DND-41 (cell line): ENCODE measurements around the gene SMCO2.

Source experiments
- ATAC-seq: fragments of 200-7000 bp; cut with Tn5 transposase; 3 replicates; pipeline ENCODE4 v1.9.1; 2021; ENCODE audit warnings: low read depth; ENCODE audit not compliant: insufficient read depth
- DNase-seq: peaks from one replicate; pipeline ENCODE4 v3.0.0-alpha.2; 2020
- H2AFZ ChIP-seq: 2 replicates; pipeline ENCODE4 v1.6.0; 2012; ENCODE audit warnings: low read depth, low read length
- H3K27ac ChIP-seq: 2 replicates; pipeline ENCODE4 v1.5.1; 2012; ENCODE audit warnings: low read length, inconsistent platforms
- H3K27me3 ChIP-seq: fragments of 200-600 bp; sonication (generic); 2 replicates; pipeline ENCODE4 v1.6.0; 2012; ENCODE audit warnings: low read length, mild to moderate bottlenecking, inconsistent platforms; ENCODE audit not compliant: insufficient read depth, poor library complexity
- H3K36me3 ChIP-seq: 2 replicates; pipeline ENCODE4 v1.5.1; 2012; ENCODE audit warnings: low read length, inconsistent platforms; ENCODE audit not compliant: insufficient read depth
- H3K4me1 ChIP-seq: 2 replicates; pipeline ENCODE4 v1.5.1; 2012; ENCODE audit warnings: mild to moderate bottlenecking, low read length; ENCODE audit not compliant: insufficient read depth
- H3K4me2 ChIP-seq: 2 replicates; pipeline ENCODE4 v1.6.0; 2012; ENCODE audit warnings: mild to moderate bottlenecking, moderate library complexity, low read length, inconsistent platforms; ENCODE audit not compliant: insufficient read depth
- H3K4me3 ChIP-seq, 2 experiments: fragments of 200-600 bp in 1 of 2; shearing (Covaris generic) in 1 of 2; 2 replicates each; pipeline ENCODE4 v1.5.1; 2012 to 2016; ENCODE audit warnings: inconsistent platforms in 2 of 2, low read length in 2 of 2, mild to moderate bottlenecking in 2 of 2, low read depth in 1 of 2, moderate library complexity in 1 of 2
- H3K79me2 ChIP-seq: 2 replicates; pipeline ENCODE4 v1.6.0; 2012; ENCODE audit warnings: low read length, inconsistent platforms; ENCODE audit not compliant: insufficient read depth
- H3K9ac ChIP-seq: 2 replicates; pipeline ENCODE4 v1.6.0; 2012; ENCODE audit warnings: low read depth, mild to moderate bottlenecking, inconsistent platforms, low read length, moderate library complexity
- H3K9me3 ChIP-seq: 2 replicates; pipeline ENCODE4 v1.5.1; 2012; ENCODE audit warnings: low read length, moderate library complexity, mild to moderate bottlenecking, inconsistent platforms; ENCODE audit not compliant: insufficient read depth, severe bottlenecking
- H4K20me1 ChIP-seq: 2 replicates; pipeline ENCODE4 v1.6.0; 2012; ENCODE audit warnings: low read length; ENCODE audit not compliant: insufficient read depth
- CTCF ChIP-seq: IDR thresholded peaks from 2 replicates; pipeline ENCODE4 v1.5.1; 2012; ENCODE audit warnings: borderline replicate concordance, low read length, moderate library complexity, mild to moderate bottlenecking; ENCODE audit not compliant: poor library complexity, severe bottlenecking; ENCODE audit errors: extremely low read depth
- EZH2 ChIP-seq: IDR thresholded peaks from 3 replicates; pipeline ENCODE4 v1.6.1; 2012; ENCODE audit warnings: borderline replicate concordance, low read depth, mild to moderate bottlenecking, moderate library complexity, low read length, inconsistent platforms; ENCODE audit not compliant: severe bottlenecking

The SMCO2 gene

GRCh38 chr12:27462851-27463250 lies 16.3 kb downstream of the SMCO2 start:
- no peaks in the 10 kb centered on the region for H3K9me3 ChIP-seq
- H2AFZ ChIP-seq = no peak overlapping the region
- no peak for TF ChIP-seq CTCF
- no peak for TF ChIP-seq EZH2
- H3K4me2 ChIP-seq = no peak overlapping the region
- ATAC-seq = no peak
- no peak overlapping the region for H3K27ac ChIP-seq
- no peak overlapping the region for H3K9ac ChIP-seq
- no peak for DNase-seq
- no peaks in the 10 kb centered on the region for H3K79me2 ChIP-seq
- H3K27me3 ChIP-seq = peaks cover 4% of the 10 kb centered on the region
- H3K4me3 ChIP-seq = no peak overlapping the region
- no peaks in the 10 kb centered on the region for H4K20me1 ChIP-seq
- H3K36me3 ChIP-seq = no peaks in the 10 kb centered on the region
- H3K4me1 ChIP-seq = peaks cover 12% of the 10 kb centered on the region

DNA sequence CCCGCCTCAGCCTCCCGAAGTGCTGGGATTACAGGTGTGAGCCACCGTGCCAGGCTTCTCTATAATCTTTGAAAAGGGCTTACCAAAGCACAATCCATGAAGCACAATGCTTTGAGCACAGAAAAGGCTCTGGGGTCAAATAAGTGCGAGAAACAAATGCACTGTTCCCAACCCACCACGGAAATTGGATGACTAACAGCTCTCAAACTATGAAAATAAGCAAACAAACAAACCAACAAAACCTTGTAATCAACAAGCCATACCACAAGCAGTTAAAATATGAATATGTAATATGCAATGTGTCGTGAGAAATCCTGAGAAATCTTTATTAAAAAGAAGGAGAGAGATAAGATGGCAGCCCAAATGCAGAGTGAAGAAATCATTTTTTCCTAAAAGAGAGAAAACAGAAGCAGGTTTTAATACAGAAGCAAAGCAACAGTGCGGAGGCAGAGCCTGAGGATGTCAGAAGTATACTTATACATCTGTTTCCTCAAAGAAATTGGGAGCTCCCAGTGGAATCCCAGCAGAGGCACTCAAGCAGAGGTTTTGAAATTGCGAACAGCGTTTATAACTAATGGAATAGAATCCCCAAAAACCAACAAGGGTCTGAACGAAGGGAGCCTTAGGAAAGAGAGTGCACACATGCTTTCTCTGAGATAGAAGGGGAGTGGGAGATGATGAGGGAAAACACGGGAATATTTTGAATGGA lies 17.1 kb downstream of the SMCO2 start:
- no peak overlapping the region for H3K9ac ChIP-seq
- no peak overlapping the region for H3K4me3 ChIP-seq
- H3K4me2 ChIP-seq = no peak overlapping the region
- H3K27me3 ChIP-seq = peaks cover 4% of the 10 kb centered on the region
- H2AFZ ChIP-seq = no peak overlapping the region
- peaks cover 12% of the 10 kb centered on the region for H3K4me1 ChIP-seq
- no peaks in the 10 kb centered on the region for H3K9me3 ChIP-seq
- H4K20me1 ChIP-seq = no peaks in the 10 kb centered on the region
- TF ChIP-seq CTCF = no peak
- no peak for TF ChIP-seq EZH2
- no peaks in the 10 kb centered on the region for H3K36me3 ChIP-seq
- no peaks in the 10 kb centered on the region for H3K79me2 ChIP-seq
- no peak overlapping the region for H3K27ac ChIP-seq
- no peak for DNase-seq
- no peak for ATAC-seq

GRCh38 chr12:27464220-27464554 lies 17.7 kb downstream of the SMCO2 start:
- ATAC-seq = peak; percentile 52
- Histone ChIP-seq H3K4me2 (no peak overlapping the region), H3K4me1 (peaks cover 12% of the 10 kb centered on the region), H3K9me3 (no peaks in the 10 kb centered on the region), H3K79me2 (no peaks in the 10 kb centered on the region), H3K9ac (no peak overlapping the region), H3K27ac (no peak overlapping the region), H3K36me3 (no peaks in the 10 kb centered on the region), H2AFZ (no peak overlapping the region), H3K27me3 (peaks cover 5% of the 10 kb centered on the region), H4K20me1 (no peaks in the 10 kb centered on the region), H3K4me3 (no peak overlapping the region)
- DNase-seq = peak; percentile 29
- TF ChIP-seq EZH2 (no peak), CTCF (no peak)
